HepG2 (cell line): ENCODE data around the gene RMRP. TPM values are rescaled to one million over a fixed set of nuclear protein-coding genes. Genes with fewer than 3 reads are reported as not detected.

ENCODE experiments used
- ATAC-seq: fragments of 200-7000 bp; cut with Tn5 transposase; 3 replicates; pipeline ENCODE4 v1.9.1; 2020; ENCODE audit warnings: mild to moderate bottlenecking, moderate library complexity
- BruUV-seq: library from RNA; stranded (reverse); fragments of 400-500 nt; replicated peaks from 2 replicates; lab custom pipeline; 2021; lab: Mats Ljungman, UMichigan
- CTCF ChIA-PET: fragments of 300-600 bp; formaldehyde crosslinking; extraction: SDS; loops from one replicate; lab custom pipeline; 2021; ENCODE audit warnings: low total read pairs, inconsistent platforms, low intra/inter-chr PET ratio; lab: Yijun Ruan, JAX
- POLR2A ChIA-PET: fragments of 350-600 bp; sonication (Branson Sonifier 250); formaldehyde crosslinking; loops from one replicate; lab custom pipeline; 2020; ENCODE audit warnings: antibody characterized with exemption, inconsistent platforms; lab: Yijun Ruan, JAX
- DNase-seq: peaks from one replicate; pipeline ENCODE4 v3.0.0-alpha.2; 2015; ENCODE audit warnings: low spot score
- FAIRE-seq: peaks from 3 replicates; lab custom pipeline; 2011; peaks lifted over from hg19 to GRCh38; lab: Jason Lieb, UNC
- H2AFZ ChIP-seq: one replicate; pipeline ENCODE4 v1.6.1; 2011; ENCODE audit warnings: low read length, inconsistent platforms
- H3K27ac ChIP-seq: fragments of 300-600 bp; 3 replicates; pipeline ENCODE4 v1.8.0; 2011; ENCODE audit warnings: mixed run types, mild to moderate bottlenecking, mixed read lengths, low read length, inconsistent platforms; ENCODE audit not compliant: insufficient read depth; ENCODE audit errors: extremely low read length
- H3K27me3 ChIP-seq, 2 experiments: fragments of 200-600 bp in 1 of 2; 2 replicates in 1 of 2; 3 replicates in 1 of 2; pipeline versions ENCODE4 v1.6.0 to v1.8.0; 2011; ENCODE audit warnings: low read length in 2 of 2, mild to moderate bottlenecking in 2 of 2, moderate library complexity in 2 of 2, inconsistent platforms in 1 of 2; ENCODE audit not compliant: insufficient read depth in 2 of 2, control insufficient read depth in 1 of 2
- H3K36me3 ChIP-seq, 2 experiments: fragments of 200-600 bp in 1 of 2; replicated peaks in 1 of 2; 2 replicates in 1 of 2; 3 replicates in 1 of 2; pipeline versions ENCODE4 v1.5.1 to v1.8.0; 2011; ENCODE audit warnings: low read length in 2 of 2, inconsistent platforms in 1 of 2; ENCODE audit not compliant: insufficient read depth in 2 of 2, control insufficient read depth in 1 of 2
- H3K4me1 ChIP-seq: 2 replicates; pipeline ENCODE4 v1.5.1; 2012; ENCODE audit warnings: low read length, inconsistent platforms; ENCODE audit not compliant: insufficient read depth
- H3K4me2 ChIP-seq: 2 replicates; pipeline ENCODE4 v1.6.0; 2011; ENCODE audit warnings: low read depth, low read length, inconsistent platforms
- H3K4me3 ChIP-seq, 3 experiments: fragments of 200-600 bp in 1 of 3; sonication (generic), shearing (Covaris generic) in 1 of 3; replicated peaks in 1 of 3; 2 replicates each; pipeline ENCODE4 v1.5.1; 2011 to 2016; ENCODE audit warnings: low read length in 3 of 3, inconsistent platforms in 2 of 3, low read depth in 2 of 3, mild to moderate bottlenecking in 2 of 3, control low read depth in 1 of 3, mixed read lengths in 1 of 3; ENCODE audit not compliant: insufficient read depth in 1 of 3
- H3K79me2 ChIP-seq: one replicate; pipeline ENCODE4 v1.6.1; 2011; ENCODE audit warnings: low read length, inconsistent platforms; ENCODE audit not compliant: insufficient read depth
- H3K9ac ChIP-seq: 2 replicates; pipeline ENCODE4 v1.6.0; 2011; ENCODE audit warnings: mild to moderate bottlenecking, low read depth, low read length, inconsistent platforms; ENCODE audit not compliant: insufficient read depth
- H3K9me3 ChIP-seq: 2 replicates; pipeline ENCODE4 v1.5.1; 2012; ENCODE audit warnings: mild to moderate bottlenecking, low read length
- H4K20me1 ChIP-seq: 2 replicates; pipeline ENCODE4 v1.6.0; 2011; ENCODE audit warnings: inconsistent platforms, mild to moderate bottlenecking, low read length, moderate library complexity; ENCODE audit not compliant: insufficient read depth
- ARNTL ChIP-seq: sonication (generic); formaldehyde crosslinking; IDR thresholded peaks from 2 replicates; pipeline ENCODE4 v1.4.0; 2020; ENCODE audit warnings: mild to moderate bottlenecking, missing genetic modification reagents
- DBP ChIP-seq: sonication (generic); formaldehyde crosslinking; IDR thresholded peaks from 2 replicates; pipeline ENCODE4 v1.4.0; 2020; ENCODE audit warnings: missing genetic modification reagents; ENCODE audit errors: not compliant biosample characterization
- E2F2 ChIP-seq: sonication (generic); formaldehyde crosslinking; IDR thresholded peaks from 2 replicates; pipeline ENCODE4 v1.4.0; 2020; ENCODE audit warnings: missing genetic modification reagents, borderline replicate concordance
- MEF2D ChIP-seq: sonication (generic); formaldehyde crosslinking; IDR thresholded peaks from 2 replicates; pipeline ENCODE4 v1.5.1; 2020; ENCODE audit warnings: mild to moderate bottlenecking, missing genetic modification reagents
- MIER3 ChIP-seq: IDR thresholded peaks from 2 replicates; pipeline ENCODE4 v1.6.1; 2016; ENCODE audit warnings: missing compliant biosample characterization, borderline replicate concordance
- MLLT10 ChIP-seq: sonication (generic); formaldehyde crosslinking; IDR thresholded peaks from 2 replicates; pipeline ENCODE4 v1.4.0; 2020; ENCODE audit warnings: missing genetic modification reagents
- NAIF1 ChIP-seq: sonication (generic); formaldehyde crosslinking; IDR thresholded peaks from 2 replicates; pipeline ENCODE4 v1.5.0; 2020; ENCODE audit warnings: mild to moderate bottlenecking, missing genetic modification reagents, borderline replicate concordance
- NCOA5 ChIP-seq: sonication (generic); formaldehyde crosslinking; IDR thresholded peaks from 2 replicates; pipeline ENCODE4 v1.4.0; 2020; ENCODE audit warnings: missing genetic modification reagents
- PPARG ChIP-seq: conservative IDR thresholded peaks from 2 replicates; pipeline ENCODE4 v1.6.1; 2016; ENCODE audit warnings: missing biosample characterization, missing genetic modification reagents
- SP5 ChIP-seq: IDR thresholded peaks from 2 replicates; pipeline ENCODE4 v1.6.1; 2016; ENCODE audit warnings: low read depth, borderline replicate concordance
- TBP ChIP-seq: sonication (generic); formaldehyde crosslinking; IDR thresholded peaks from 2 replicates; pipeline ENCODE4 v1.5.0; 2020; ENCODE audit warnings: missing genetic modification reagents
- TMF1 ChIP-seq: sonication (generic); formaldehyde crosslinking; IDR thresholded peaks from 2 replicates; pipeline ENCODE4 v1.8.1; 2022; ENCODE audit warnings: low read depth, missing genetic modification reagents
- ZNF343 ChIP-seq: sonication (generic); formaldehyde crosslinking; IDR thresholded peaks from 2 replicates; pipeline ENCODE4 v1.4.0; 2020; ENCODE audit warnings: mild to moderate bottlenecking, missing genetic modification reagents
- ZNF547 ChIP-seq: sonication (generic); formaldehyde crosslinking; IDR thresholded peaks from 2 replicates; pipeline ENCODE4 v1.5.1; 2020; ENCODE audit warnings: mild to moderate bottlenecking, missing genetic modification reagents
- WGBS: methylation state at CpG from one replicate; pipeline ENCODE4 v1.1.6; 2017; ENCODE audit warnings: low lambda C conversion rate; 5-methylcytosine and 5-hydroxymethylcytosine counted together
- in situ Hi-C: cut with HindIII; loops from 2 replicates; pipeline ENCODE4 v1.10.0; 2017; ENCODE audit warnings: low pct_unique_long_range_greater_than_20kb; ENCODE audit not compliant: extremely low pct_ligation_motif_present
- intact Hi-C: fragments of 100-400 bp; cut with micrococcal nuclease; formaldehyde crosslinking; loops from one replicate; pipeline ENCODE4 v1.10.0; 2022; ENCODE audit not compliant: unreplicated experiment
- polyA plus RNA-seq, 8 experiments: library from polyadenylated mRNA; depleted of rRNA in 3 of 8; stranded (reverse) in 7 of 8; unstranded in 1 of 8; fragments of >200 nt; fragmentation: Illumina TruSeq in 4 of 8; extraction: Trizol in 4 of 8; gene quantifications; 2 replicates each; pipeline versions ENCODE4 v1.2.1 to v1.2.3, GENCODE V29; 2011 to 2016; ENCODE audit warnings: low read depth in 4 of 8, missing spikeins in 1 of 8, mixed read lengths in 1 of 8; ENCODE audit not compliant: insufficient read depth in 1 of 8
- total RNA-seq, 5 experiments: library from RNA; depleted of rRNA; stranded (reverse); fragments of >200 nt; fragmentation: Illumina TruSeq; extraction: Trizol; gene quantifications; 2 replicates each; pipeline ENCODE4 v1.2.3, GENCODE V29; 2016; ENCODE audit warnings: low read depth in 1 of 5
- TF ChIP-seq, protein P1 (sequence below): sonication (generic); formaldehyde crosslinking; IDR thresholded peaks from 2 replicates; pipeline ENCODE4 v1.5.0; 2020; ENCODE audit warnings: missing genetic modification reagents, mild to moderate bottlenecking, borderline replicate concordance
- TF ChIP-seq, protein P2 (sequence below): sonication (generic); formaldehyde crosslinking; IDR thresholded peaks from 2 replicates; pipeline ENCODE4 v1.4.0; 2020; ENCODE audit warnings: low read depth, mild to moderate bottlenecking, missing genetic modification reagents

RMRP gene
- total and polyA plus RNA-seq, 2 of the 13 experiments (the other 11 are each of a cell fraction or from before 2014, with no cell fraction given), result 51.4 to 4,025 TPM

- no peak within 1 kb of the TSS for H3K4me2 ChIP-seq
- intact Hi-C loops, result no loop called here
- WGBS, result 11% methylated on average over 3 of the region's 7 CpGs
- ATAC-seq, result no peak
- no peak for TF ChIP-seq MLLT10 (CRISPR knock-in tag)
- TF ChIP-seq, protein P1, sequence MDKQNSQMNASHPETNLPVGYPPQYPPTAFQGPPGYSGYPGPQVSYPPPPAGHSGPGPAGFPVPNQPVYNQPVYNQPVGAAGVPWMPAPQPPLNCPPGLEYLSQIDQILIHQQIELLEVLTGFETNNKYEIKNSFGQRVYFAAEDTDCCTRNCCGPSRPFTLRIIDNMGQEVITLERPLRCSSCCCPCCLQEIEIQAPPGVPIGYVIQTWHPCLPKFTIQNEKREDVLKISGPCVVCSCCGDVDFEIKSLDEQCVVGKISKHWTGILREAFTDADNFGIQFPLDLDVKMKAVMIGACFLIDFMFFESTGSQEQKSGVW, result no peak
- TF ChIP-seq E2F2 (CRISPR knock-in tag), result no peak
- no peak for TF ChIP-seq SP5 (CRISPR knock-in tag)
- TF ChIP-seq DBP (CRISPR knock-in tag), result no peak
- no peak for TF ChIP-seq ZNF547
- no peak for TF ChIP-seq PPARG (CRISPR knock-in tag)
- TF ChIP-seq NCOA5 (CRISPR knock-in tag), result no peak
- no peak for TF ChIP-seq TMF1 (CRISPR knock-in tag)
- TF ChIP-seq ARNTL (CRISPR knock-in tag), result no peak
- TF ChIP-seq, protein P2, sequence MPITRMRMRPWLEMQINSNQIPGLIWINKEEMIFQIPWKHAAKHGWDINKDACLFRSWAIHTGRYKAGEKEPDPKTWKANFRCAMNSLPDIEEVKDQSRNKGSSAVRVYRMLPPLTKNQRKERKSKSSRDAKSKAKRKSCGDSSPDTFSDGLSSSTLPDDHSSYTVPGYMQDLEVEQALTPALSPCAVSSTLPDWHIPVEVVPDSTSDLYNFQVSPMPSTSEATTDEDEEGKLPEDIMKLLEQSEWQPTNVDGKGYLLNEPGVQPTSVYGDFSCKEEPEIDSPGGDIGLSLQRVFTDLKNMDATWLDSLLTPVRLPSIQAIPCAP (CRISPR knock-in tag), result no peak
- TF ChIP-seq TBP (CRISPR knock-in tag), result no peak
- TF ChIP-seq ZNF343, result no peak
- TF ChIP-seq NAIF1, result no peak
- TF ChIP-seq MIER3 (CRISPR knock-in tag), result no peak
- no peak for TF ChIP-seq MEF2D (CRISPR knock-in tag)
- H3K27ac ChIP-seq, result no peak within 1 kb of the TSS
- POLR2A ChIA-PET, result no interaction called here
- H3K36me3 ChIP-seq, result no peaks in the 10 kb centered on the region
- peaks cover 3 to 62% of the 10 kb centered on the region in 2 experiments; a peak in 3 of 5 replicates for H3K27me3 ChIP-seq
- no peak within 1 kb of the TSS for H3K9ac ChIP-seq
- DNase-seq, result no peak
- no peaks in the 10 kb centered on the region for H4K20me1 ChIP-seq
- BruUV-seq, result no TSS peak
- in situ Hi-C loops, result no loop called here
- no peak for FAIRE-seq
- no peaks in the 10 kb centered on the region for H3K4me1 ChIP-seq
- CTCF ChIA-PET, result no interaction called here
- H2AFZ ChIP-seq, result no peak within 1 kb of the TSS
- no peaks in the 10 kb centered on the region for H3K79me2 ChIP-seq
- H3K9me3 ChIP-seq, result no peaks in the 10 kb centered on the region
- no peak within 1 kb of the TSS for H3K4me3 ChIP-seq
These were observed 39.5 kb downstream of the RMRP start, which contains the start of gene CD72 for GRCh38 chr9:35618325-35618727. TSS of gene CD72 (minus strand) at chr9:35618413. CDS start at chr9:35618303, 110 bp downstream.
